Parathyroid adenoma (tissue), 2 donors: ENCODE data around the gene ITPR2.

Experiments used
- H2AFZ ChIP-seq: fragments of 300-600 bp; sonication (generic); one replicate; pipeline ENCODE4 v1.7.0; 2017; ENCODE audit warnings: antibody characterized with exemption, mild to moderate bottlenecking
- H3K27ac ChIP-seq: fragments of 300-600 bp; sonication (generic); one replicate; pipeline ENCODE4 v1.7.0; 2017
- H3K27me3 ChIP-seq: fragments of 300-600 bp; sonication (generic); one replicate; pipeline ENCODE4 v1.7.0; 2017; ENCODE audit warnings: low read length; ENCODE audit not compliant: control insufficient read depth, insufficient read depth
- H3K36me3 ChIP-seq: fragments of 300-600 bp; sonication (generic); one replicate; pipeline ENCODE4 v1.7.0; 2017; ENCODE audit warnings: low read length; ENCODE audit not compliant: control insufficient read depth, insufficient read depth
- H3K4me1 ChIP-seq: fragments of 300-600 bp; sonication (generic); one replicate; pipeline ENCODE4 v1.7.0; 2017; ENCODE audit warnings: control low read depth
- H3K4me2 ChIP-seq: fragments of 300-600 bp; sonication (generic); one replicate; pipeline ENCODE4 v1.7.0; 2017; ENCODE audit warnings: low read length
- H3K4me3 ChIP-seq: fragments of 300-600 bp; sonication (generic); one replicate; pipeline ENCODE4 v1.7.0; 2017; ENCODE audit warnings: low read depth, low read length
- H3K79me2 ChIP-seq: fragments of 300-600 bp; sonication (generic); one replicate; pipeline ENCODE4 v1.7.0; 2017; ENCODE audit warnings: control low read depth
- H3K9ac ChIP-seq: fragments of 300-600 bp; sonication (generic); one replicate; pipeline ENCODE4 v1.7.0; 2017; ENCODE audit warnings: mild to moderate bottlenecking
- H3K9me3 ChIP-seq: fragments of 300-600 bp; sonication (generic); one replicate; pipeline ENCODE4 v1.7.0; 2017; ENCODE audit warnings: low read length; ENCODE audit not compliant: control insufficient read depth
- CTCF ChIP-seq: fragments of 300-600 bp; sonication (generic); IDR thresholded peaks from one replicate; pipeline ENCODE4 v1.7.0; 2017; ENCODE audit warnings: antibody characterized with exemption, mild to moderate bottlenecking
- donor health status: primary hyperparathyroidism.

Gene ITPR2

GRCh38 chr12:26402648-26403047, 430.3 kb downstream of the ITPR2 start:
- Histone ChIP-seq H3K27me3 (no peaks in the 10 kb centered on the region), H3K27ac (peak overlapping the region; percentile 26)
- peak; percentile 17 for TF ChIP-seq CTCF

GRCh38 chr12:26401874-26402273, 431.1 kb downstream of the ITPR2 start:
- Histone ChIP-seq H3K4me2 (no peak overlapping the region), H3K4me1 (peaks cover 9% of the 10 kb centered on the region), H3K27me3 (no peaks in the 10 kb centered on the region), H3K9ac (no peak overlapping the region), H2AFZ (no peak overlapping the region), H3K27ac (no peak overlapping the region), H3K9me3 (no peaks in the 10 kb centered on the region), H3K79me2 (no peaks in the 10 kb centered on the region), H3K36me3 (no peaks in the 10 kb centered on the region), H3K4me3 (no peak overlapping the region)
- no peak for TF ChIP-seq CTCF

More at GRCh38 chr12:26402648-26403047, 430.3 kb downstream of the ITPR2 start:
- H3K36me3 ChIP-seq, result no peaks in the 10 kb centered on the region
- H3K4me2 ChIP-seq, result no peak overlapping the region
- no peaks in the 10 kb centered on the region for H3K9me3 ChIP-seq
- no peak overlapping the region for H3K4me3 ChIP-seq
- H2AFZ ChIP-seq, result no peak overlapping the region
- no peaks in the 10 kb centered on the region for H3K79me2 ChIP-seq
- no peak overlapping the region for H3K9ac ChIP-seq
- H3K4me1 ChIP-seq, result peaks cover 9% of the 10 kb centered on the region

- no peaks in the 10 kb centered on the region for H3K27me3 ChIP-seq
- TF ChIP-seq CTCF, result no peak
- H3K9me3 ChIP-seq, result no peaks in the 10 kb centered on the region
- no peak overlapping the region for H3K27ac ChIP-seq
- H3K9ac ChIP-seq, result no peak overlapping the region
- H3K4me3 ChIP-seq, result no peak overlapping the region
- H3K4me1 ChIP-seq, result peaks cover 9% of the 10 kb centered on the region
- no peaks in the 10 kb centered on the region for H3K36me3 ChIP-seq
- H3K79me2 ChIP-seq, result no peaks in the 10 kb centered on the region
- no peak overlapping the region for H2AFZ ChIP-seq
- H3K4me2 ChIP-seq, result no peak overlapping the region
These were observed 432.4 kb downstream of the ITPR2 start for GRCh38 chr12:26400627-26401026.

GRCh38 chr12:26399381-26399780, 433.6 kb downstream of the ITPR2 start:
- Histone ChIP-seq H3K4me1 (peaks cover 9% of the 10 kb centered on the region), H3K36me3 (no peaks in the 10 kb centered on the region), H2AFZ (no peak overlapping the region), H3K4me3 (no peak overlapping the region), H3K4me2 (no peak overlapping the region), H3K9ac (no peak overlapping the region), H3K79me2 (no peaks in the 10 kb centered on the region), H3K27me3 (no peaks in the 10 kb centered on the region), H3K9me3 (no peaks in the 10 kb centered on the region), H3K27ac (no peak overlapping the region)
- TF ChIP-seq CTCF, result no peak

- no peaks in the 10 kb centered on the region for H3K4me1 ChIP-seq
- no peak overlapping the region for H3K9ac ChIP-seq
- no peaks in the 10 kb centered on the region for H3K36me3 ChIP-seq
- TF ChIP-seq CTCF, result no peak
- H2AFZ ChIP-seq, result no peak overlapping the region
- H3K27ac ChIP-seq, result no peak overlapping the region
- no peaks in the 10 kb centered on the region for H3K79me2 ChIP-seq
- no peak overlapping the region for H3K4me3 ChIP-seq
- no peaks in the 10 kb centered on the region for H3K9me3 ChIP-seq
- H3K4me2 ChIP-seq, result no peak overlapping the region
- no peaks in the 10 kb centered on the region for H3K27me3 ChIP-seq
These were observed 436.6 kb downstream of the ITPR2 start for GRCh38 chr12:26396402-26396801.
